PC-9 (cell line): ENCODE data around the gene NUMB. TPM values are rescaled to one million over a fixed set of nuclear protein-coding genes. Genes with fewer than 3 reads are reported as not detected.

ENCODE experiments used
- BruUV-seq: library from RNA; stranded (reverse); fragments of 400-500 nt; replicated peaks from 2 replicates; lab custom pipeline; 2021; lab: Mats Ljungman, UMichigan
- CTCF ChIA-PET: fragments of 300-600 bp; sonication (Branson Sonifier 250); formaldehyde crosslinking; loops from one replicate; lab custom pipeline; 2022; ENCODE audit warnings: antibody characterized with exemption; lab: Charles Lee
- POLR2A ChIA-PET: fragments of 300-600 bp; sonication (Branson Sonifier 250); formaldehyde crosslinking; loops from one replicate; lab custom pipeline; 2022; ENCODE audit warnings: antibody characterized with exemption; ENCODE audit not compliant: unreplicated experiment; lab: Charles Lee
- DNase-seq, 2 experiments: peaks; one replicate each; pipeline versions ENCODE4 v3.0.0 to v3.0.0-alpha.2; 2015 to 2022; ENCODE audit warnings: mixed read lengths in 1 of 2
- H2AFZ ChIP-seq: fragments of 200-600 bp; sonication (generic); 2 replicates; pipeline ENCODE4 v1.8.1; 2017; ENCODE audit warnings: antibody characterized with exemption
- H3F3A ChIP-seq: fragments of 200-600 bp; sonication (generic); 2 replicates; pipeline ENCODE4 v1.8.1; 2017; ENCODE audit warnings: antibody characterized with exemption, mild to moderate bottlenecking, low read depth; ENCODE audit not compliant: insufficient read depth
- H3K27ac ChIP-seq: fragments of 200-600 bp; sonication (generic); 2 replicates; pipeline ENCODE4 v1.6.1; 2016; ENCODE audit warnings: mixed run types
- H3K27me3 ChIP-seq: fragments of 200-600 bp; sonication (generic); 2 replicates; pipeline ENCODE4 v1.6.1; 2016; ENCODE audit warnings: low read depth, mixed run types; ENCODE audit not compliant: insufficient read depth
- H3K36me3 ChIP-seq: fragments of 200-600 bp; sonication (generic); 2 replicates; pipeline ENCODE4 v1.6.1; 2016; ENCODE audit warnings: low read depth, mixed run types
- H3K4me1 ChIP-seq: fragments of 200-600 bp; sonication (generic); replicated peaks from 2 replicates; pipeline ENCODE4 v1.6.1; 2016; ENCODE audit warnings: mixed run types; ENCODE audit not compliant: insufficient read depth
- H3K4me2 ChIP-seq: fragments of 200-600 bp; sonication (generic); 2 replicates; pipeline ENCODE4 v1.6.1; 2017; ENCODE audit warnings: mixed run types
- H3K4me3 ChIP-seq: fragments of 200-600 bp; sonication (generic); 2 replicates; pipeline ENCODE4 v1.6.1; 2016; ENCODE audit warnings: mixed run types
- H3K79me2 ChIP-seq: fragments of 200-600 bp; sonication (generic); 2 replicates; pipeline ENCODE4 v1.6.1; 2017; ENCODE audit warnings: low read depth, mixed run types
- H3K9me2 ChIP-seq: fragments of 200-600 bp; sonication (generic); 2 replicates; pipeline ENCODE4 v1.8.1; 2017; ENCODE audit warnings: mild to moderate bottlenecking; ENCODE audit not compliant: insufficient read depth
- H3K9me3 ChIP-seq: fragments of 200-600 bp; sonication (generic); 2 replicates; pipeline ENCODE4 v1.8.1; 2016; ENCODE audit warnings: low read depth; ENCODE audit not compliant: insufficient read depth
- H4K20me1 ChIP-seq: fragments of 200-600 bp; sonication (generic); 2 replicates; pipeline ENCODE4 v1.8.1; 2017; ENCODE audit not compliant: insufficient read depth
- CTCF ChIP-seq: fragments of 200-600 bp; sonication (generic); conservative IDR thresholded peaks from 2 replicates; pipeline ENCODE4 v1.6.1; 2017; ENCODE audit warnings: mixed run types, antibody characterized with exemption, mild to moderate bottlenecking, moderate library complexity
- EZH2 ChIP-seq: fragments of 200-600 bp; sonication (generic); IDR thresholded peaks from 2 replicates; pipeline ENCODE4 v1.8.0; 2017; ENCODE audit warnings: antibody characterized with exemption, low read depth
- intact Hi-C: fragments of 100-400 bp; cut with micrococcal nuclease; formaldehyde crosslinking; loops from one replicate; pipeline ENCODE4 v1.10.0; 2022; ENCODE audit not compliant: unreplicated experiment
- total RNA-seq: library from RNA; stranded (reverse); gene quantifications from 2 replicates; pipeline ENCODE4 v1.2.3, GENCODE V29; 2021

Gene NUMB
- total RNA-seq, 1 experiment from 2014 or later = 64.5 TPM

GRCh38 chr14:73383356-73383755, 75.0 kb downstream of the NUMB start:
- intact Hi-C loops = no loop called here
- no peak overlapping the region for H2AFZ ChIP-seq
- no peaks in the 10 kb centered on the region for H3K9me2 ChIP-seq
- no peak for DNase-seq
- H3K4me3 ChIP-seq = no peak overlapping the region
- H3K27ac ChIP-seq = no peak overlapping the region
- H3K4me2 ChIP-seq = no peak overlapping the region
- no peaks in the 10 kb centered on the region for H3K36me3 ChIP-seq
- H4K20me1 ChIP-seq = no peaks in the 10 kb centered on the region; the same call in 1 of the 2 replicates
- no TSS peak for BruUV-seq
- H3K4me1 ChIP-seq = no peaks in the 10 kb centered on the region
- no peaks in the 10 kb centered on the region for H3K27me3 ChIP-seq
- 0 out of 2 replicates have a peak, but pooled peaks cover 5% of the 10 kb centered on the region for H3K79me2 ChIP-seq
- POLR2A ChIA-PET = no interaction called here
- CTCF ChIA-PET = no interaction called here
- H3K9me3 ChIP-seq = no peaks in the 10 kb centered on the region
- TF ChIP-seq EZH2 (no peak), CTCF (no peak)
- H3F3A ChIP-seq = no peaks in the 10 kb centered on the region

- no peaks in the 10 kb centered on the region for H3K9me2 ChIP-seq
- 0 out of 2 replicates have a peak, but pooled peaks cover 6% of the 10 kb centered on the region for H3K79me2 ChIP-seq
- H3K9me3 ChIP-seq = no peaks in the 10 kb centered on the region
- H2AFZ ChIP-seq = no peak overlapping the region
- ChIA-PET POLR2A (no interaction called here), CTCF (no interaction called here)
- no TSS peak for BruUV-seq
- H3F3A ChIP-seq = no peaks in the 10 kb centered on the region
- no peaks in the 10 kb centered on the region for H3K4me1 ChIP-seq
- DNase-seq = no peak
- no peak overlapping the region for H3K4me3 ChIP-seq
- H3K27me3 ChIP-seq = no peaks in the 10 kb centered on the region
- H4K20me1 ChIP-seq = no peaks in the 10 kb centered on the region; the same call in 1 of the 2 replicates
- intact Hi-C loops = no loop called here
- TF ChIP-seq CTCF (no peak), EZH2 (no peak)
- H3K27ac ChIP-seq = no peak overlapping the region
- no peaks in the 10 kb centered on the region for H3K36me3 ChIP-seq
- no peak overlapping the region for H3K4me2 ChIP-seq
Observed at GRCh38 chr14:73381380-73382013, 76.8 kb downstream of the NUMB start.

- TF ChIP-seq CTCF = no peak
- TF ChIP-seq EZH2 = no peak
- intact Hi-C loops = no loop called here
- 0 out of 2 replicates have a peak, but pooled peaks cover 6% of the 10 kb centered on the region for H3K79me2 ChIP-seq
- no peaks in the 10 kb centered on the region; the same call in 1 of the 2 replicates for H4K20me1 ChIP-seq
- no peak overlapping the region for H3K27ac ChIP-seq
- 0 out of 2 replicates have a peak, but pooled peaks cover 2% of the 10 kb centered on the region for H3F3A ChIP-seq
- no peaks in the 10 kb centered on the region for H3K9me3 ChIP-seq
- ChIA-PET CTCF (no interaction called here), POLR2A (no interaction called here)
- no TSS peak for BruUV-seq
- no peak for DNase-seq
- no peaks in the 10 kb centered on the region for H3K36me3 ChIP-seq
- no peaks in the 10 kb centered on the region for H3K4me1 ChIP-seq
- H2AFZ ChIP-seq = no peak overlapping the region
- H3K27me3 ChIP-seq = no peaks in the 10 kb centered on the region
- no peak overlapping the region for H3K4me3 ChIP-seq
- no peak overlapping the region for H3K4me2 ChIP-seq
- no peaks in the 10 kb centered on the region for H3K9me2 ChIP-seq
Observed at GRCh38 chr14:73376585-73376984, 81.8 kb downstream of the NUMB start.
